SK-N-SH treated with all-trans-retinoic acid at 6 μM for 48 hours (cell line): ENCODE measurements around the gene GRK3.

Source experiments
- ATAC-seq: fragments of 200-7000 bp; cut with Tn5 transposase; 3 replicates; pipeline ENCODE4 v1.9.1; 2020; ENCODE audit warnings: mild to moderate bottlenecking, moderate library complexity
- ARNTL ChIP-seq: fragments of 450-650 bp; formaldehyde crosslinking; IDR thresholded peaks from 2 replicates; pipeline ENCODE4 v1.5.0; 2020; ENCODE audit warnings: low read depth, mild to moderate bottlenecking, moderate library complexity, borderline replicate concordance
- BACH2 ChIP-seq: fragments of 250-450 bp; sonication (Bioruptor Pico); IDR thresholded peaks from 2 replicates; pipeline ENCODE4 v1.9.0; 2021; ENCODE audit warnings: mild to moderate bottlenecking, borderline replicate concordance
- CREB5 ChIP-seq: fragments of 250-450 bp; sonication (Bioruptor Pico); IDR thresholded peaks from 2 replicates; pipeline ENCODE4 v1.5.1; 2020; ENCODE audit warnings: low read depth, mild to moderate bottlenecking, moderate library complexity
- CSDC2 ChIP-seq: fragments of 250-450 bp; sonication (Bioruptor Pico); IDR thresholded peaks from 2 replicates; pipeline ENCODE4 v1.5.0; 2020; ENCODE audit warnings: mild to moderate bottlenecking, moderate library complexity
- ESRRG ChIP-seq: fragments of 250-450 bp; sonication (Bioruptor Pico); IDR thresholded peaks from 2 replicates; pipeline ENCODE4 v1.6.1; 2021; ENCODE audit warnings: mild to moderate bottlenecking
- GLIS3 ChIP-seq: fragments of 250-450 bp; sonication (Bioruptor Pico); IDR thresholded peaks from 2 replicates; pipeline ENCODE4 v1.5.0; 2020; ENCODE audit warnings: mild to moderate bottlenecking, moderate library complexity
- ISL1 ChIP-seq: fragments of 250-450 bp; sonication (Bioruptor Pico); IDR thresholded peaks from 2 replicates; pipeline ENCODE4 v2.1.2; 2022; ENCODE audit warnings: mild to moderate bottlenecking, moderate library complexity
- OSR1 ChIP-seq: fragments of 250-450 bp; sonication (Bioruptor Pico); IDR thresholded peaks from 2 replicates; pipeline ENCODE4 v1.8.0; 2022; ENCODE audit warnings: moderate library complexity, mild to moderate bottlenecking, inconsistent platforms
- PPARA ChIP-seq: fragments of 250-450 bp; sonication (Bioruptor Pico); IDR thresholded peaks from 2 replicates; pipeline ENCODE4 v1.5.0; 2020; ENCODE audit warnings: mild to moderate bottlenecking, borderline replicate concordance
- RARB ChIP-seq: fragments of 250-450 bp; sonication (Bioruptor Pico); IDR thresholded peaks from 2 replicates; pipeline ENCODE4 v1.8.0; 2021; ENCODE audit warnings: mild to moderate bottlenecking, moderate library complexity
- SNAI2 ChIP-seq: fragments of 250-450 bp; sonication (Bioruptor Pico); IDR thresholded peaks from 2 replicates; pipeline ENCODE4 v1.5.0; 2020; ENCODE audit warnings: mild to moderate bottlenecking, moderate library complexity
- TCF4 ChIP-seq: fragments of 250-450 bp; sonication (Bioruptor Pico); IDR thresholded peaks from 2 replicates; pipeline ENCODE4 v1.8.0; 2021; ENCODE audit warnings: mild to moderate bottlenecking, moderate library complexity, borderline replicate concordance
- TOX ChIP-seq: fragments of 250-450 bp; sonication (Bioruptor Pico); IDR thresholded peaks from 2 replicates; pipeline ENCODE4 v1.8.0; 2021; ENCODE audit warnings: mild to moderate bottlenecking, moderate library complexity, borderline replicate concordance
- ZC3H10 ChIP-seq: fragments of 250-450 bp; sonication (Bioruptor Pico); IDR thresholded peaks from 2 replicates; pipeline ENCODE4 v1.5.1; 2021; ENCODE audit warnings: mild to moderate bottlenecking, moderate library complexity
- ZFP3 ChIP-seq: fragments of 250-450 bp; sonication (Bioruptor Pico); IDR thresholded peaks from 2 replicates; pipeline ENCODE4 v1.5.0; 2020; ENCODE audit warnings: mild to moderate bottlenecking, moderate library complexity
- ZFP30 ChIP-seq: fragments of 450-650 bp; formaldehyde crosslinking; IDR thresholded peaks from 2 replicates; pipeline ENCODE4 v1.5.0; 2022; ENCODE audit warnings: mild to moderate bottlenecking, moderate library complexity
- ZNF565 ChIP-seq: fragments of 450-650 bp; formaldehyde crosslinking; conservative IDR thresholded peaks from 2 replicates; pipeline ENCODE4 v1.5.0; 2020; ENCODE audit warnings: low read depth, mild to moderate bottlenecking, moderate library complexity
- ZNF70 ChIP-seq: fragments of 450-650 bp; formaldehyde crosslinking; IDR thresholded peaks from 2 replicates; pipeline ENCODE4 v1.5.0; 2020; ENCODE audit warnings: mild to moderate bottlenecking, moderate library complexity
- ZNF8 ChIP-seq: fragments of 450-650 bp; formaldehyde crosslinking; IDR thresholded peaks from 2 replicates; pipeline ENCODE4 v1.5.0; 2020; ENCODE audit warnings: mild to moderate bottlenecking, moderate library complexity
- TF ChIP-seq, protein P1 (sequence below): fragments of 250-450 bp; sonication (Bioruptor Pico); IDR thresholded peaks from 2 replicates; pipeline ENCODE4 v1.8.0; 2021; ENCODE audit warnings: low read depth, mild to moderate bottlenecking, moderate library complexity, borderline replicate concordance
- TF ChIP-seq, protein P2 (sequence below): fragments of 250-450 bp; sonication (Bioruptor Pico); IDR thresholded peaks from 2 replicates; pipeline ENCODE4 v1.8.0; 2020; ENCODE audit warnings: mild to moderate bottlenecking, moderate library complexity, borderline replicate concordance
- TF ChIP-seq, protein P3 (sequence below): fragments of 250-450 bp; sonication (Bioruptor Pico); IDR thresholded peaks from 2 replicates; pipeline ENCODE4 v1.5.0; 2020; ENCODE audit warnings: mild to moderate bottlenecking, moderate library complexity
- TF ChIP-seq, protein P4 (sequence below): fragments of 250-450 bp; sonication (Bioruptor Pico); IDR thresholded peaks from 2 replicates; pipeline ENCODE4 v1.5.1; 2021; ENCODE audit warnings: mild to moderate bottlenecking, moderate library complexity

GRK3 gene

DNA sequence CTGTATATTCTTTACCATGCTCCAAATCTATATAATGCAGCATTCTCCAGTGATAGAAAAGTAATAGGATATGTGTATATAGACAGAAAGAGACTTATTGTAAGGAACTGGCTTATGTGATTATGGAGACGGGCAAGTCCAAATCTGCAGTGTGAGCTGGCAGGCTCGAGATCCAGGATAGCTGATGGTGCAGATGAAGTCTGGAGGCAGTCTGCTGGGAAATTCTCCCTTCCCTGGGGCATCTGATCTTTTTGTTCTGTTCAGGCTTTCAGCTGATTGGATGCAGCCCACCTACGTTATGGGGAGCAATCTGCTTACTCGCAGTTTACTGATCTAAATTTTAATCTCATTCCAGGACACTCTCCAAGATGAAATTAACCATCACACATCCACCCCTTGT lies 73.2 kb downstream of the GRK3 start:
- no peak for ATAC-seq
- TF ChIP-seq ARNTL (no peak), ZC3H10 (no peak), OSR1 (CRISPR knock-in tag) (no peak), CSDC2 (CRISPR knock-in tag) (no peak), GLIS3 (no peak), ZNF8 (CRISPR knock-in tag) (no peak), ZFP30 (CRISPR knock-in tag) (no peak), ZNF565 (CRISPR knock-in tag) (no peak), ESRRG (CRISPR knock-in tag) (no peak), ZFP3 (CRISPR knock-in tag) (no peak), ISL1 (no peak), TCF4 (CRISPR knock-in tag) (no peak), RARB (CRISPR knock-in tag) (no peak), SNAI2 (CRISPR knock-in tag) (no peak), TOX (CRISPR knock-in tag) (no peak), PPARA (CRISPR knock-in tag) (no peak), ZNF70 (CRISPR knock-in tag) (no peak)
- TF ChIP-seq, protein P1, sequence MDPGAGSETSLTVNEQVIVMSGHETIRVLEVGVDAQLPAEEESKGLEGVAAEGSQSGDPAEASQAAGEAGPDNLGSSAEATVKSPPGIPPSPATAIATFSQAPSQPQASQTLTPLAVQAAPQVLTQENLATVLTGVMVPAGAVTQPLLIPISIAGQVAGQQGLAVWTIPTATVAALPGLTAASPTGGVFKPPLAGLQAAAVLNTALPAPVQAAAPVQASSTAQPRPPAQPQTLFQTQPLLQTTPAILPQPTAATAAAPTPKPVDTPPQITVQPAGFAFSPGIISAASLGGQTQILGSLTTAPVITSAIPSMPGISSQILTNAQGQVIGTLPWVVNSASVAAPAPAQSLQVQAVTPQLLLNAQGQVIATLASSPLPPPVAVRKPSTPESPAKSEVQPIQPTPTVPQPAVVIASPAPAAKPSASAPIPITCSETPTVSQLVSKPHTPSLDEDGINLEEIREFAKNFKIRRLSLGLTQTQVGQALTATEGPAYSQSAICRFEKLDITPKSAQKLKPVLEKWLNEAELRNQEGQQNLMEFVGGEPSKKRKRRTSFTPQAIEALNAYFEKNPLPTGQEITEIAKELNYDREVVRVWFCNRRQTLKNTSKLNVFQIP (CRISPR knock-in tag) = no peak
- TF ChIP-seq, protein P2, sequence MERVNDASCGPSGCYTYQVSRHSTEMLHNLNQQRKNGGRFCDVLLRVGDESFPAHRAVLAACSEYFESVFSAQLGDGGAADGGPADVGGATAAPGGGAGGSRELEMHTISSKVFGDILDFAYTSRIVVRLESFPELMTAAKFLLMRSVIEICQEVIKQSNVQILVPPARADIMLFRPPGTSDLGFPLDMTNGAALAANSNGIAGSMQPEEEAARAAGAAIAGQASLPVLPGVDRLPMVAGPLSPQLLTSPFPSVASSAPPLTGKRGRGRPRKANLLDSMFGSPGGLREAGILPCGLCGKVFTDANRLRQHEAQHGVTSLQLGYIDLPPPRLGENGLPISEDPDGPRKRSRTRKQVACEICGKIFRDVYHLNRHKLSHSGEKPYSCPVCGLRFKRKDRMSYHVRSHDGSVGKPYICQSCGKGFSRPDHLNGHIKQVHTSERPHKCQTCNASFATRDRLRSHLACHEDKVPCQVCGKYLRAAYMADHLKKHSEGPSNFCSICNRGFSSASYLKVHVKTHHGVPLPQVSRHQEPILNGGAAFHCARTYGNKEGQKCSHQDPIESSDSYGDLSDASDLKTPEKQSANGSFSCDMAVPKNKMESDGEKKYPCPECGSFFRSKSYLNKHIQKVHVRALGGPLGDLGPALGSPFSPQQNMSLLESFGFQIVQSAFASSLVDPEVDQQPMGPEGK = no peak
- TF ChIP-seq, protein P3, sequence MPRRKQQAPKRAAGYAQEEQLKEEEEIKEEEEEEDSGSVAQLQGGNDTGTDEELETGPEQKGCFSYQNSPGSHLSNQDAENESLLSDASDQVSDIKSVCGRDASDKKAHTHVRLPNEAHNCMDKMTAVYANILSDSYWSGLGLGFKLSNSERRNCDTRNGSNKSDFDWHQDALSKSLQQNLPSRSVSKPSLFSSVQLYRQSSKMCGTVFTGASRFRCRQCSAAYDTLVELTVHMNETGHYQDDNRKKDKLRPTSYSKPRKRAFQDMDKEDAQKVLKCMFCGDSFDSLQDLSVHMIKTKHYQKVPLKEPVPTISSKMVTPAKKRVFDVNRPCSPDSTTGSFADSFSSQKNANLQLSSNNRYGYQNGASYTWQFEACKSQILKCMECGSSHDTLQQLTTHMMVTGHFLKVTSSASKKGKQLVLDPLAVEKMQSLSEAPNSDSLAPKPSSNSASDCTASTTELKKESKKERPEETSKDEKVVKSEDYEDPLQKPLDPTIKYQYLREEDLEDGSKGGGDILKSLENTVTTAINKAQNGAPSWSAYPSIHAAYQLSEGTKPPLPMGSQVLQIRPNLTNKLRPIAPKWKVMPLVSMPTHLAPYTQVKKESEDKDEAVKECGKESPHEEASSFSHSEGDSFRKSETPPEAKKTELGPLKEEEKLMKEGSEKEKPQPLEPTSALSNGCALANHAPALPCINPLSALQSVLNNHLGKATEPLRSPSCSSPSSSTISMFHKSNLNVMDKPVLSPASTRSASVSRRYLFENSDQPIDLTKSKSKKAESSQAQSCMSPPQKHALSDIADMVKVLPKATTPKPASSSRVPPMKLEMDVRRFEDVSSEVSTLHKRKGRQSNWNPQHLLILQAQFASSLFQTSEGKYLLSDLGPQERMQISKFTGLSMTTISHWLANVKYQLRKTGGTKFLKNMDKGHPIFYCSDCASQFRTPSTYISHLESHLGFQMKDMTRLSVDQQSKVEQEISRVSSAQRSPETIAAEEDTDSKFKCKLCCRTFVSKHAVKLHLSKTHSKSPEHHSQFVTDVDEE = no peak

- no peak for ATAC-seq
Measured at GRCh38 chr22:25638638-25639037, 74.2 kb downstream of the GRK3 start.

More at GRCh38 chr22:25638638-25639037, 74.2 kb downstream of the GRK3 start:
- TF ChIP-seq OSR1 (CRISPR knock-in tag) = no peak
- no peak for TF ChIP-seq TCF4 (CRISPR knock-in tag)
- TF ChIP-seq BACH2 (CRISPR knock-in tag) = no peak
- no peak for TF ChIP-seq GLIS3
- TF ChIP-seq PPARA (CRISPR knock-in tag) = no peak
- no peak for TF ChIP-seq ZFP30 (CRISPR knock-in tag)
- TF ChIP-seq ZC3H10 = no peak
- TF ChIP-seq, protein P3 = no peak
- TF ChIP-seq CREB5 (CRISPR knock-in tag) = no peak
- TF ChIP-seq, protein P4, sequence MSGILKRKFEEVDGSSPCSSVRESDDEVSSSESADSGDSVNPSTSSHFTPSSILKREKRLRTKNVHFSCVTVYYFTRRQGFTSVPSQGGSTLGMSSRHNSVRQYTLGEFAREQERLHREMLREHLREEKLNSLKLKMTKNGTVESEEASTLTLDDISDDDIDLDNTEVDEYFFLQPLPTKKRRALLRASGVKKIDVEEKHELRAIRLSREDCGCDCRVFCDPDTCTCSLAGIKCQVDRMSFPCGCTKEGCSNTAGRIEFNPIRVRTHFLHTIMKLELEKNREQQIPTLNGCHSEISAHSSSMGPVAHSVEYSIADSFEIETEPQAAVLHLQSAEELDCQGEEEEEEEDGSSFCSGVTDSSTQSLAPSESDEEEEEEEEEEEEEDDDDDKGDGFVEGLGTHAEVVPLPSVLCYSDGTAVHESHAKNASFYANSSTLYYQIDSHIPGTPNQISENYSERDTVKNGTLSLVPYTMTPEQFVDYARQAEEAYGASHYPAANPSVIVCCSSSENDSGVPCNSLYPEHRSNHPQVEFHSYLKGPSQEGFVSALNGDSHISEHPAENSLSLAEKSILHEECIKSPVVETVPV (CRISPR knock-in tag) = no peak
- no peak for TF ChIP-seq SNAI2 (CRISPR knock-in tag)
